Activated CD4-positive, alpha-beta T cell treated with anti-CD3 and anti-CD28 coated beads for 48 hours (primary cell): ENCODE results near the gene MIF4GD.
A peak's percentile ranks its signal among the peaks of the same experiment; 100 is the strongest.
"Not testable (repeated sequence)": the region's sequence is repeated elsewhere in the genome, so short reads cannot be mapped to it uniquely, and the experiment has no call there.

ENCODE experiments used
- DNase-seq: peaks from one replicate; pipeline ENCODE4 v3.0.0-alpha.2; 2020

MIF4GD gene

GRCh38 chr17:75257228-75257627 lies 13.8 kb downstream of the MIF4GD start:
- DNase-seq, result not testable (repeated sequence)

GRCh38 chr17:75255954-75256698 lies 14.9 kb downstream of the MIF4GD start:
- not testable (repeated sequence) for DNase-seq

- no peak for DNase-seq
Measured at GRCh38 chr17:75252039-75252816, 18.8 kb downstream of the MIF4GD start.

GRCh38 chr17:75250009-75250471 lies 21.0 kb downstream of the MIF4GD start:
- DNase-seq, result peak; percentile 89

- DNase-seq, result no peak
Measured at GRCh38 chr17:75249564-75249963, 21.5 kb downstream of the MIF4GD start.

GRCh38 chr17:75246404-75246803 lies 24.6 kb downstream of the MIF4GD start:
- DNase-seq, result no peak

- no peak for DNase-seq
Measured at GRCh38 chr17:75245011-75245410, 26.0 kb downstream of the MIF4GD start.

GRCh38 chr17:75244133-75244866 lies 26.7 kb downstream of the MIF4GD start:
- DNase-seq, result peak; percentile 32

GRCh38 chr17:75242461-75243042 lies 28.5 kb downstream of the MIF4GD start:
- DNase-seq, result no peak

GRCh38 chr17:75241996-75242460 lies 29.0 kb downstream of the MIF4GD start:
- DNase-seq, result peak; percentile 31

GRCh38 chr17:75241502-75241901 lies 29.5 kb downstream of the MIF4GD start:
- no peak for DNase-seq

GRCh38 chr17:75241143-75241430 lies 29.9 kb downstream of the MIF4GD start:
- DNase-seq, result no peak

- peak; percentile 68 for DNase-seq
Measured at GRCh38 chr17:75240394-75241142, 30.5 kb downstream of the MIF4GD start.

GRCh38 chr17:75239778-75240393 lies 31.1 kb downstream of the MIF4GD start:
- DNase-seq, result no peak

GRCh38 chr17:75239214-75239613 lies 31.8 kb downstream of the MIF4GD start:
- DNase-seq, result no peak

- DNase-seq, result peak; percentile 73
Measured at GRCh38 chr17:75238684-75239191, 32.3 kb downstream of the MIF4GD start.

- DNase-seq, result no peak
Measured at GRCh38 chr17:75238020-75238580, 32.9 kb downstream of the MIF4GD start.

GRCh38 chr17:75237100-75238014 lies 33.7 kb downstream of the MIF4GD start:
- no peak for DNase-seq

GRCh38 chr17:75232786-75233185 lies 38.2 kb downstream of the MIF4GD start:
- DNase-seq, result no peak
